ENCODE results near the gene KCNA5.
A peak's percentile ranks its signal among the peaks of the same experiment; 100 is the strongest.

Gene KCNA5
- long read RNA-seq, donor 1, partial matches to known transcripts: 0 of 3 reads
- long read RNA-seq, donor 1, other reads (novel, unspliced or antisense): 0 of 3 reads
- long read RNA-seq, donor 2, partial matches to known transcripts: 0 of 2 reads
- long read RNA-seq, donor 2, other reads (novel, unspliced or antisense): 0 of 2 reads
- long read RNA-seq, donor 3, partial matches to known transcripts: 0 of 2 reads
- long read RNA-seq, donor 3, other reads (novel, unspliced or antisense): 0 of 2 reads
- long read RNA-seq, donor 4, partial matches to known transcripts: 0 of 3 reads
- long read RNA-seq, donor 4, other reads (novel, unspliced or antisense): 0 of 3 reads
- long read RNA-seq, donor 5, transcript KCNA5-201 (1 exons, 2,800 nt): major isoform, 5 of 5 reads
- long read RNA-seq, donor 5, partial matches to known transcripts: 0 of 5 reads
- long read RNA-seq, donor 5, other reads (novel, unspliced or antisense): 0 of 5 reads
- long read RNA-seq, donor 6, partial matches to known transcripts: 0 of 2 reads
- long read RNA-seq, donor 6, other reads (novel, unspliced or antisense): 0 of 2 reads
- long read RNA-seq, donor 7, transcript KCNA5-201 (1 exons, 2,800 nt): major isoform, 7 of 7 reads
- long read RNA-seq, donor 7, partial matches to known transcripts: 0 of 7 reads
- long read RNA-seq, donor 7, other reads (novel, unspliced or antisense): 0 of 7 reads
- long read RNA-seq, donor 8, partial matches to known transcripts: 0 of 1 reads
- long read RNA-seq, donor 8, other reads (novel, unspliced or antisense): 0 of 1 reads

DNA sequence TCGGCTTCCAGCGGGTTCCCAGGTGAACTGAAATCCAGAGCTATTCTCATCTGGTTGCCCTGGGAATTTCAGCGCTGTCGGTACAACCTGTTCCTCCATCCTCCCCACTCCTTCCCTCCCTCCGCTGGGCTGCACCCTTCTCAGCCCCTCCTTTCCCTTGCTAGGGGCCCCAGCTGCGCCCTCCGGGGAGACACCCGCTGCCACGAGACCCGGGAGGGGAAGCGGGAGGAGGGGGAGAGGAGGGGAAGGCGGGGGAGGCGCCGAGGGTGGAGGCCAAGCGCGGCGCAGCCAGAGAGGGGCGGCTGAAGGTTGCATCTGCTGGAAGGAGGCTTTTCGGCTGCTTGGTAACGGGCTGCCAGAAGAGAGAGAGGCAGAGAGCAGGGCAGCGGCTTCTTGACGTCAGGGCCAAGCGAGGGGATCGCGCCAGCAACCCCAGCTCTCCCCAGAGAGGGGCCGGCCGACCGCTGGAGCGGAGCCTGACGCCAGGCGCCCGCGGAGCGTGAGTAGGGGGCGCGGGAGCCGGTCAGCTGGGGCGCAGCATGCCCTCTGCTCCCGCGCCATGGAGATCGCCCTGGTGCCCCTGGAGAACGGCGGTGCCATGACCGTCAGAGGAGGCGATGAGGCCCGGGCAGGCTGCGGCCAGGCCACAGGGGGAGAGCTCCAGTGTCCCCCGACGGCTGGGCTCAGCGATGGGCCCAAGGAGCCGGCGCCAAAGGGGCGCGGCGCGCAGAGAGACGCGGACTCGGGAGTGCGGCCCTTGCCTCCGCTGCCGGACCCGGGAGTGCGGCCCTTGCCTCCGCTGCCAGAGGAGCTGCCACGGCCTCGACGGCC is at the start of gene KCNA5:
Gene KCNA5, plus strand, starts transcription at position 291 of the 831 bp plus-strand sequence. Its CDS starts 269 bp downstream, at position 560.
- peak; percentile 73 for DNase-seq

DNA sequence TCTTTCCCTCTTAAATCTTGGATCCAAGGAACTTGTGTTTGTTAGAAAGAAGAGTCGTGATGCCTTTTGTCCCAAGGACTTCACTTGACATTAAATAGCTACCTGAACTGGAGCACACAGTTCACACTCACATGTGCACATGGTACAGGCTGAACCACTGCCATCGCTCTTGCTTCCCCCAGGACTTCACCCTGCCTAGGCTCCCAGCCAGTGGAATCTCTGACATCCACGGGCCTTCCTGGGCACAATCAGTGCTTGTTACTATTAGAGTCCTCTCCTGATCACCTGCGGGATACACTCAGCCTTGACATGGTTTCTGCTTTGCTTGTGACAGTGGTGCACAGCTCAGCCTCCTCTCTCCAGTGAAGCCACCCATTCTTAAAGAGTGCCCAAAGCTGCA is 49.1 kb upstream of the KCNA5 start:
- DNase-seq: no peak

DNA sequence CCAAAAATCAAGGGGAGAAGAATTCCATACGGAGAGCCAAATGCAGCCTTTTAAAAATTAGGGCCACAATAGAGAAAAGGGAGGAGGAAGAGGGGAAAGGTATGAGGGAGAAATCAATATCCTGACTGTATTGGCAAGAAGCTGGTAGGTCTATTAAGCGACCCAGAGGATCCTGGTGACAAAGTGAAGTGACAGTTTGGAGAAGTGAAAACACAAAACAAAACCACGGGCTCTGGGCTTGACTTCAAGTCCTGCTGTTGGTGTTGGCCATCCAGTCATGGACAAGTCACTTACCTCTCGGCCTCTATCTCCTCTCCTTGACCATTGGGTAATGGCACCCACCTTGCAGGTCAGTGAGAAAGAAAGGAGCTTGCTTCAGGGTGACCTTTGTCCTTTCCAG is 47.0 kb upstream of the KCNA5 start:
- no peak for DNase-seq

DNA sequence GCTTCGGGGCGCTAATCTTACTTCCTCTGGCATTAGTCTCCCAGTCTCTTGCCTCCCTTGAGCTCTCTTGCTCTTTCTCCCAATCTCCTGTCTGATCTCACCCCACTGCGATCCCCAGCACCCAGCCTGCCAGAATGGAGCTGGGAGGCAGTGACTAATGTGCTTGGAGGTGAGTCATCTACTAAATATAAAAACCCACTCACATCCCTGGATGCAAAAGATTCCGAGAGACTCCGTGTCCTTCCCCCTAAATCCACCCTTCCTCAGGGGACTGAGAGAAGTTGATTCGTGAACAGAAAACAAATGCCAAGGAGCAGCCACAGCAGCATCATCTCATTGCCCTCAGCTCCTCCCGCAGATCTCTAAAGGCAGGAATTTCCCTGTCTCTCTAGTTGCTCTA is 45.7 kb upstream of the KCNA5 start:
- DNase-seq: no peak

DNA sequence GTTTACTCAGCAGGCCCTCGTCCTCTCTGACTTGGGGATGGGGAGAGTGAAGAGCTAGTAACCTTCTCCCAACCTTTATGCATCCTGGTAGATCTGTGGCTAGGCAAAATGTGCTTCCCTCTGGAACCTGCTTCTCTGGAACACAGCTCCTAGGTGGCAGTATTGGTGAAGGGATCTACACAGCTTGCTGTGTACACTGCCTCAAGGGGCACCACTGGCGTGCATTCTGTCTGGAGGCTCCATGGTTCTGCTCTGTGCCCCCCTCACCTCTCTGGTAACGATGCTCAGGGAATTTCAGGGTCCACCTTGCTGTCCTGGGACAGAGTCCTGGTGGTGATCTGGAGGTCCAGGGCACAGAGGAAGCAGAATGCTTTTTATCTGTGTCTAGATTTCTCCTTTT is 43.5 kb upstream of the KCNA5 start:
- DNase-seq: no peak

DNA sequence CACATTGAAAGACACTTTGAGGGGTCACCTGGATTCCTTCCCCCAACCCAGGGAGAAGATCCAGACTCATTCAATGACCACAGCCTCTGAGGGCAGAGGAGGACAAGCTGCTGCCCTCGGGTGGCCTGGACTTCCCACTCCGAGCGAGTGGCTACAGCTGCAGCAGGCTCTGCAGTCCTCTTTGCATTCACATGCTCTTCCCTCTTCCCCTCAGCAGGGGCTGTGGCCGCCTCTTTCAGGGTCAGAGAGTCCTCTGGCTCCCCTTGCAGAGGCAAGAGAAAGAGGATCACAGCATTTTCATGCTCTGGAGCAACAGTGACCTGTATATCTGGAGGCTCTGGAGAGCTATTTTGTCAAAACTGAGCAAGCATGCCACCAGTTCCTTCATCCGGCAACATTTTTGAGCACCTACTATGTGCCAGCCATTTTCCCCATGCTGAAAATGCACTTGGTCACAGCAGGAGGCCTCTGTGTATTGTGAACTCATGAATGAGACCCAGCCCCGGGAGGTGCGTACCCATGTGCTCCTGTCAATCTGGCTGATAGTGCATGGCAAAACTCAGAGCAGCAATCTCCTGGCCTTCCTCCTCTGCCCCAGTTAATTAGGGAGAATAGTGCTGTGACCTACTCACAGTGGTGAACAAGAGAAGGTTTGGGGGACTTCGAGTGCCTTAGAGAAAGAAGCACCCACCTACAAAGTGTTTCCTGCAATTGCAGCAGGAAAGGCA is 42.9 kb upstream of the KCNA5 start:
- DNase-seq: no peak

DNA sequence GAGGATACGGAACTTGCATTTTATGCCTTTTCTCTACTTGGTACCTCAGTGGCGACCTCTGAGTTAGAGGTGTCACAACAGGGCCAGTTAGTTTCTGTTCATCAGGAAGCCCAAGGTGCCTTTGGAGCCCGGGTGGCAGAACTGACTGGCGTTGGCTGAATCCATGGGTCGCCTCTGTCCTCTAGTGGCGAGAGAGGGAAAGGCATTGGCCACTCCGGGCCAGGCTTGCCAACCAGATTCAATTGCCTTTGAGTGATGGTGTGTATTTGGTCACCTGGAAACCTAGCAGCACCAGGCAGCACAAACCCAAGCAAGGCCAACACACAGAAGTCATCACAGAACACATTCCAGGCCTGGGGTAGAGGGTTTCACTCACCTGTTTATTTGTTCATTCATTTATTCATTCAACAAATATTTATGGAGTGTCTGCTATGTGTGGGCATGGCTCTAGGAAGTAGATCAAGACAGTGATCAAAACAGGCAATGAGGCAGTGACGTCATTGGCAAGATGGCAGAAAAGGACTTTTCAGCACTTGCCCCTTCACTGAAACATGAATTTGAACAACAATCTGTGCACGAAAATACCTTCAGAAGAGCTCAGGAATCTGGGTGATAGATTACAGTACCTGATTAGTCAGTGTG is 40.5 kb upstream of the KCNA5 start:
- peak; percentile 20 for DNase-seq

DNA sequence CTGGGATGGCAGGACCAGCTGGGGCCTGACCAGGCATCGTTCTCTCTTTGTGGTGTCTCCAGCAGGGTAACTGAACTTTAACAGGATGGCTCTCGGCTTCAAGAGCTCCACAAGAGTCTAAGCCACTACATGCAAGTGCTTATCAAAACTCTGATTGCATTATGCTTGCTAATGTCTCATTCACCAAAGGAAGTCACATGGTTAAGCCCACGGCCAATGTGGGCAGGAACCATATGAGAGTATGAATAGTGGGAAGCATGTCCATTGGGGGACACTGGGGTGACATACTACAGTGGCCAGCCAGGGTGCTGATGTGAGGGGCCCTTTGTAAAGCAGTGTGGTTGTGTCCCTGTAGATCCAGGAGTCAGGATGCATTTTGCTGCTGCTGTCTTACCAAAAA is 35.0 kb upstream of the KCNA5 start:
- no peak for DNase-seq

DNA sequence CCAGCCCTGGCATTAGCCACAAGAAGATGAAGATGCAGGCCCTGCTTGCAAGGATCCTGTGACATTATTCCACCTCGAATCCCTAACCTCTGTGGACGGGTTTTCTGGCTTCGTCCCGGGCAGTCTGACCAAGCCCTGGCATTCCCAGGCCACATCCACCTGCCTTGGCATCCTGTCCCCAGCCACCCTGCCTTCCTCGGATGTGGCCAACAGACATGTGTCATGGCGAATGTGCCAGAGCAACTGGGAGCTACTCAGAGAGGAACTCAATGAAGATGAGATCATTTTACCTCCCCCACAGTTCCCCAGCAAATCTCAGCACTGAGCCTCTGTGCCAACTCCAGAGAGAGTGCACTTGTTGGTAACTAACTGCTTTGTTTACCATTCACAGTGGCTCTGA is 33.5 kb upstream of the KCNA5 start:
- DNase-seq: no peak

DNA sequence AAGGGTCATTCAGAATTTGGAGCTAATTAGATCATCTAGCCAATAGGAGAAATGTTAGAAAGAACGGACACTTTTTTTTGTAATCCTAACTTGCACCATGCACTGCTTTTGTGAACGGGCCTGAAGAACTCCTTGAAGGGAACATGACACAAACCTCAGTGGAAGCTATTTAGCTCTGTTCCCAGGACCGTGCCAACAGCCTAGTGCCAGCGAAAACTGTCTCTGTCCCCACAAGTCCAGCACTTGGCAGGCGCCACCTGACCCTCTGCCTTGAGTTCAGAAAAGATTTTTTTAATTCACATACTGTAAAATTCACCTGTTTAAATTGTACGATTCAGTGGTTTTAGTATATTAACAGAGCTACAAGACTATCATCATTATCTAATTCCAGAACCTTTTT is 31.3 kb upstream of the KCNA5 start:
- DNase-seq: no peak

DNA sequence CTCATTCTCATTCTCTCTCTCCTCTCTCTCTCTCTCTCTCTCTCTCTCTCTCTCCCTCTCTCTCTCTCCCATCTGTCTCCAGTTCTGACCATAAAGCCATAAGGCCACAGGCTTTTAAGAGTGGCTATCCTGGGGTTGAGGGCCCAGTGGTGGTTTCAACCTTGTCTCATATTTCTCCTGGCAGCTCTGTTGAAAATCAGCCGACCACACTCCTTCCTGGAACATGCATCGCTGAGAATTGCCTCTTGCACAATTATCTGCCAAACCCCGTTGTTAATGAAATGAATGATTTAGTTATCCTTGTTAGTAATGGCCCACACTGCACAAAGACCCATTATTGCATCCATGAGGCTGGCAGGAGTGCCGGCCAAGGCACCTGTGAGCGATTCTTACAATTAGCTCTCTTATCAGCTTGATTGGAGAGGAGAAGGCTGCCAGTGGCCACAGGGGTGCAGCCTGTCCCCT is 30.4 kb upstream of the KCNA5 start:
- no peak for DNase-seq

DNA sequence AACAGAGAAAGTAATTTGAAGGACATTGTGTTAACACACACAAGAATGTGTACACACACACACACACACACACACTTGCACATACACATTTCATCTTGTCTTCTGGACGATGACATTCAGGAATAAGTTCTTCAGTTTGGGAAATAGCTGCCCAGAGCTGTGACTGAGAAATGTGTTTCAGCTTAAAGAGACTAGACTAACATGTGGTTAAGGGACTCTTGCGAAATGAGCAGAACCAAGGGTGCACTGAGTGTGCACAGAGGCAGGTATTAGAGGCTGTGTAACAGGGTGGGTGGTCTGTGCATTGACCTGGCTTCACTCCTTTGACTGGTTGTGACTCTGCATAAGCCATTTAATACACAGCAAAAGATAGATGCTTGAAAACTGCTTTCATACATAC is 29.4 kb upstream of the KCNA5 start:
- DNase-seq: no peak

DNA sequence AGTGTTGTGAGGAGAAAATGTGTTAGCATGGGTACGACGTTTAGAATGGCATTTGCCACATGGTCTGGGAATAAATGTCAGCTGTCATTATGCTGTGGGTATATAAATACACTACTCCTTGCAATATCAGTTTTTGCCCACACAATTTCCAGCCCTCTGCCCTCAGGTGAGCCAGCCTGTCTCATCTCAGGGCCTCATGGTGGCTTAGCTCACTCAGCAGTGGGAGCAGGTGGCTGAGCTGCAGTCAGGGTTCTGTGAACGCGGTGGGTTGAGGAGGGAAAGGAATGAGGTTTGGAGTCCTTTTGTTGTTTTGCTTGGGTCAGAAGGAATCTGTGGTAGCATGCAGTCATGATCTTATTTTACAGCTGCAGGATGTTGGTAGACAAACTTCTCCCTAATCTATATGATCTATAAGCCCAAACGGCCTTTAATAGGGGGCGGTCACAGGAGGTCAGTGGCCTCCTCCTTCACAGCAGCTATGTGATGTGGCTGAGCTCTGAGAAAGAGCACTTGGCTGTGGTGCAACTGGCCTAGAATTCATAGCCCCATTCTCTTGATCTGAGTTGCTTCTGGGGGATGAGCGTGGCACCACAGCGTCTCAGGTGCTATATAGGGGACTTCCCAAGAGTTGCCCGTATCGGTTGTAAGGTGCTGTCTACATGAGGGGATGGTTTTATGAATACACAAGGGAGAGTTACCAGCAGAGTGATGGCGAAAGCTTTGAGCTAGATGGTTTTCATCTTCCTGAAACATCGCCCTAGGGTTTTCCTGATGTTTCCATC is 27.8 kb upstream of the KCNA5 start:
- no peak for DNase-seq

DNA sequence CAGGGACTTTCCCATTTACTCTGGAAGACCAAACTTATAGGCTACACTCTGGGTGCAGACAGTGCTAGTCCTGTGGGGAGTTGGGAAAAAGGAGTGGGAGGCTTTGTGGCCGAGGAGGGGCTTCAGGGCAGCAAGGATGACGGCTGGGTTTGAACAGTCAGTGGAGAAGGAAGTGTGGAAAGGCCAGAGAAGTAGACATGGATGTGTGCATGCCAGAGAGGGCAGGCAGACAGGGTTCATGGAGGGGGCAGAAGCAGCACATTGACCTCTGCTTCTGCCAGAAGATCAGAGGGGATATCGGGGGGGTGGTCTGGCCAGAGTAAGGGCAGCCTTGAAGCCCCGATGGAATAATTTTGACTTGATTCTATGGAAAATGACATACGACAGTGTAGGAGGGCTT is 27.2 kb upstream of the KCNA5 start:
- DNase-seq: no peak

DNA sequence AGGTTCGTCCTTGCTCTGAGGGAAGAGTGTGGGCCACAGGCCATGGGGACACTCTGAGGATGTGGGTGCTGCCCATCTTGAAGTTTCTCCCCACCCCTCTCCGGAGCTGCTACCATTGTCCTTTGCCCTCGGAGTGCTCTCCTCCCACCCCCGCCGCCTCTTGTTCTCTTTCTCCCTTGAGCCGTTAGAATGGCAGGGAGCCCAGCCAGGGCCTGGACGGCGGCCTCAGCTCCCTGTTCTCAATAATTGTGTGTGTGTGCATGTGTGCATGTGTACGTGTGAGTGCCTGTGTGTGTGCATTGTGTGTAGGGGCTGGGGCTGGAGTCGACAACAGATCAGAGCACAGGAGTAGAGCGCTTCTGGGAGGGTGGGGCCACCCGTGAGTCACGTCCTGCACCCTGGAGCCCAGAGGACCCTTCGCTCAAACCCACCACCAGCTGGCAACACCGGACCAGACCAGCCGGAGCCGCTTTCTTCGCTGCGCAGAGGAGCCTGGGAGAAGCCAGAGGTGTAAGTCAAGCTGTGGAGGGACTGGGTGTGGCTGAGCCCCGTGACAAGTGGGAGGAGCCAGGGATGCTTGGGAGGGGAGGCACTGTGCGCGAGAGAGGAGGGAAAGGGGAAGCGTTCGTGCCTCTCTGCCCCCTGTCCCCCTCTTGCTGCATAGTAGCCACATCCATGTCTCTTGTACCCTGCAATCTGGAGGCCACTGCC is 25.9 kb upstream of the KCNA5 start:
- no peak for DNase-seq

DNA sequence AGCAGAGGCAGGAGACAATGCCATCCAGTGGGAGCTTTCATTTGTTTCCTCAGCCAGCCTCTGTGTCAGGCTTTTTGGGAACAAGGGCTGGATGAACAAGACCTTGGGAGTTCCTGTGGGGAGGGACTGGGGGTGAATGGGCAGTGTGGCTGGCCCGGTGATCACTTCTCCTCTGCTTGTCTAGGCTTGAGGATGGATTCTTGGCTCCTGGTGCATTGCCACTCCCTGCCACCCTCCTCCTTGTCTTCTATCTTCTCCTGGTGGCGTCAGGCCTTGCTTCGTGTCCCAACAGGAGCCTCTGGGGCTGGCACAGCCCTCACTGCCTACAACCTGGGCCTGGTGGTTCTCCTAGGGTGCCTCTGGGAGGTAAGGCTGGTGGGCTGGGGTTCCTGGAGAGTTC is 25.0 kb upstream of the KCNA5 start:
- no peak for DNase-seq

DNA sequence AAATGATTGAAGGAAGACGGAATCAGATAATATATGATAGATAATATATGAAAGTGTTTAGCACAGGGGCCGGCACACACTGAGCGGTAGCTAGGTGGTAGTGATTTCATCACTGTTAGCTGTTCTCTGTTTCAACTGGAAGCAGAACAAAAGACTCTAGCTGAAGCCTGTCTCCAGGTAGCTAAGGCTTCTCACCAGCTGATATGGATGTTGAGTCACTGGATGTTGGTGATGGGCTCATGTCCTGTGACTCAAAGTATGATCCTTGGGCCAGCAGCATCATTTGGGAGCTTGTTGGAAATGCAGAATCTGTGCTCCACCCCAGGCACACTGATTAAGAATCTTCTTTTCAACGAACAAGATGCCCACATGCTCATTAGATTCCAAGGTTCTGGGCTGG is 21.7 kb upstream of the KCNA5 start:
- DNase-seq: no peak

DNA sequence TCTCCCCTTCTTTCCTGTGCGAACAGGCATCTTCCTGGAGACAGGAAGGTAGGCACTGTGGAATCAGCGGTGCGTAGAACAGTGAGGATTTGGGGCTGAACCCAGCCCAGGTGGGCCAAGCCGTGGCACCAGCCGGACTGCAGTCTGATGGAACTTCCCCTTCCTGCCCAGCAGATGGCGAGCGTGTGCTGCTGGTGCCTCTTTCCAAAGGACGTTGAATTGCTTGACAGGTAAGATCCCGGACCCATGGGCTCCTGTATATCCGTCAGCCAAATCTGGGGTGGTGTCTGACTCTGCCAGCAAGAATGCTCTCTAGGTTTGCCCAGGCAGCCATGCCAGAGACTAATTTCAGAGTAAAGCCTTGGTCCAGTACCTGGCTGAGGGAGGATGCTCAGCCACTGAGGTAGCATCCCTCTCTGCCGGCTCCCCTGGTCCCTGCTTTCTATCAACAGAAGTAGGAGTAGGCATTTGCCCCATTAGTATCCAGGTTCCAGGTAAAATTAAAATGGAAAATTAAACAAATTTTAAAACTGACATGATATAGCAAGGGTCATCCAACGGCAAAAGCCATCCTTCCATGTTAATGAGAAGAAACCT is 21.1 kb upstream of the KCNA5 start:
- DNase-seq: peak; percentile 54

DNA sequence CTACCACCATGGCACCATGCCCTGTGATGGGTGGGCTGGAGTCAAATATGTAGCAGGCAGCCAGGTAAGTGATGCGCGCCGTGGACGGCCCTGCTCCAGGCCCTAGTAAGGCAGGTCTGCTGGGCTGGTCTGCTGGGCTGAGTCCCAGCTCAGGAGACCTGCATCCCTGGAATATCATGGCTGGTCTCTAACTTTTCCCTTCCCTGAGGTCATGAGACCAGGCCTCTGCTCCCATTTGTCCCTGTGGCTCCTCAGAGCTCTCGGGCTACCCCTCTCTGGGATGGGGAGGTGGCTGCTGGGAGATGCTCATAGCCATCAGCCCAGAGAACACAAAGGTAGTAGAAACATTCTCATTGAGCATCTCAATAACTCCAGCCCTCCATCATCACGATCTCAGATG is 19.8 kb upstream of the KCNA5 start:
- DNase-seq: no peak

Measured in right kidney (tissue), 9 donors.